IMR-90 (cell line): ENCODE results near the gene DLL4. TPM values are rescaled to one million over a fixed set of nuclear protein-coding genes. Genes with fewer than 3 reads are reported as not detected.

Experiments
- ATAC-seq: fragments of 200-7000 bp; cut with Tn5 transposase; 2 replicates; pipeline ENCODE4 v1.9.1; 2020; ENCODE audit warnings: low read depth, mild to moderate bottlenecking, moderate library complexity
- BruUV-seq: library from RNA; stranded (reverse); fragments of 400-500 nt; replicated peaks from 2 replicates; lab custom pipeline; 2021; lab: Mats Ljungman, UMichigan
- CTCF ChIA-PET: fragments of 300-600 bp; formaldehyde crosslinking; extraction: SDS; loops from one replicate; lab custom pipeline; 2021; ENCODE audit warnings: antibody characterized with exemption; lab: Yijun Ruan, JAX
- POLR2A ChIA-PET: fragments of 300-600 bp; sonication (Branson Sonifier 250); formaldehyde crosslinking; loops from one replicate; lab custom pipeline; 2022; ENCODE audit warnings: antibody characterized with exemption; ENCODE audit not compliant: unreplicated experiment; lab: Charles Lee
- DNase-seq: peaks from one replicate; pipeline ENCODE4 v3.0.0; 2013
- H2AFZ ChIP-seq: replicated peaks from 2 replicates; pipeline ENCODE3; 2013; ENCODE audit warnings: low read length, mild to moderate bottlenecking; ENCODE audit not compliant: poor library complexity
- H2AK5ac ChIP-seq: 2 replicates; pipeline ENCODE4 v1.6.1; 2013; ENCODE audit warnings: low read depth, low read length, inconsistent platforms
- H2AK9ac ChIP-seq: replicated peaks from 2 replicates; pipeline ENCODE3; 2013; ENCODE audit warnings: mild to moderate bottlenecking, low read depth, low read length, moderate library complexity; ENCODE audit not compliant: poor library complexity
- H2BK120ac ChIP-seq: 2 replicates; pipeline ENCODE4 v1.6.1; 2013; ENCODE audit warnings: low read depth, low read length, inconsistent platforms
- H2BK15ac ChIP-seq: 3 replicates; pipeline ENCODE4 v1.6.1; 2013; ENCODE audit warnings: low read depth, low read length, inconsistent platforms
- H2BK20ac ChIP-seq: 2 replicates; pipeline ENCODE4 v1.6.1; 2013; ENCODE audit warnings: low read depth, mild to moderate bottlenecking, inconsistent platforms, low read length, moderate library complexity
- H2BK5ac ChIP-seq: 2 replicates; pipeline ENCODE4 v1.6.1; 2013; ENCODE audit warnings: mild to moderate bottlenecking, low read depth, low read length, inconsistent platforms; ENCODE audit not compliant: poor library complexity, severe bottlenecking
- H3K14ac ChIP-seq: replicated peaks from 2 replicates; pipeline ENCODE4 v1.6.1; 2013; ENCODE audit warnings: low read depth, low read length, inconsistent platforms
- H3K18ac ChIP-seq: 2 replicates; pipeline ENCODE4 v1.6.1; 2013; ENCODE audit warnings: low read depth, low read length, control low read depth
- H3K23ac ChIP-seq: 2 replicates; pipeline ENCODE4 v1.6.1; 2013; ENCODE audit warnings: low read depth, low read length, inconsistent platforms
- H3K27ac ChIP-seq: 2 replicates; pipeline ENCODE4 v1.5.1; 2013; ENCODE audit warnings: mild to moderate bottlenecking, control low read depth, low read length; ENCODE audit not compliant: insufficient read depth
- H3K27me3 ChIP-seq: 2 replicates; pipeline ENCODE4 v1.6.1; 2013; ENCODE audit warnings: low read length; ENCODE audit not compliant: control insufficient read depth, insufficient read depth
- H3K36me3 ChIP-seq: 2 replicates; pipeline ENCODE4 v1.6.1; 2013; ENCODE audit warnings: low read length, mixed read lengths; ENCODE audit not compliant: control insufficient read depth, insufficient read depth
- H3K4ac ChIP-seq: 2 replicates; pipeline ENCODE4 v1.6.1; 2013; ENCODE audit warnings: low read depth, low read length, inconsistent platforms
- H3K4me1 ChIP-seq: 2 replicates; pipeline ENCODE4 v1.6.1; 2013; ENCODE audit warnings: low read length, mixed read lengths; ENCODE audit not compliant: control insufficient read depth, insufficient read depth
- H3K4me2 ChIP-seq: 2 replicates; pipeline ENCODE4 v1.6.1; 2013; ENCODE audit warnings: low read depth, mild to moderate bottlenecking, control low read depth, low read length, moderate library complexity
- H3K4me3 ChIP-seq: 2 replicates; pipeline ENCODE4 v1.5.1; 2013; ENCODE audit warnings: low read depth, mild to moderate bottlenecking, control low read depth, low read length, moderate library complexity; ENCODE audit not compliant: insufficient read depth
- H3K56ac ChIP-seq: 2 replicates; pipeline ENCODE4 v1.6.1; 2013; ENCODE audit warnings: low read length, inconsistent platforms; ENCODE audit not compliant: insufficient read depth; ENCODE audit errors: extremely low read depth
- H3K79me1 ChIP-seq, 2 experiments: 2 replicates each; pipeline ENCODE4 v1.6.1; 2013; ENCODE audit warnings: low read length in 2 of 2, inconsistent platforms in 1 of 2, low read depth in 1 of 2
- H3K9ac ChIP-seq: 2 replicates; pipeline ENCODE4 v1.6.1; 2013; ENCODE audit warnings: low read depth, low read length, control low read depth
- H3K9me1 ChIP-seq: 2 replicates; pipeline ENCODE4 v1.6.1; 2013; ENCODE audit warnings: low read length, inconsistent platforms; ENCODE audit not compliant: insufficient read depth
- H3K9me3 ChIP-seq: 2 replicates; pipeline ENCODE4 v1.6.1; 2013; ENCODE audit warnings: low read length; ENCODE audit not compliant: control insufficient read depth, insufficient read depth
- H4K20me1 ChIP-seq: 2 replicates; pipeline ENCODE4 v1.6.1; 2013; ENCODE audit warnings: low read length, inconsistent platforms; ENCODE audit not compliant: insufficient read depth
- H4K5ac ChIP-seq: 2 replicates; pipeline ENCODE4 v1.6.1; 2013; ENCODE audit warnings: mild to moderate bottlenecking, low read depth, low read length, control low read depth
- H4K8ac ChIP-seq, 2 experiments: 2 replicates each; pipeline ENCODE4 v1.6.1; 2013; ENCODE audit warnings: low read depth in 2 of 2, low read length in 2 of 2, control low read depth in 1 of 2, inconsistent platforms in 1 of 2
- H4K91ac ChIP-seq: 2 replicates; pipeline ENCODE4 v1.6.1; 2013; ENCODE audit warnings: low read depth, low read length, inconsistent platforms; ENCODE audit not compliant: insufficient read depth
- BHLHE40 ChIP-seq: fragments of 150-350 bp; IDR thresholded peaks from 2 replicates; pipeline ENCODE4 v1.6.1; 2016; ENCODE audit warnings: mild to moderate bottlenecking, low read depth, low read length
- CEBPB ChIP-seq: IDR thresholded peaks from 2 replicates; pipeline ENCODE4 v1.6.1; 2012; ENCODE audit warnings: low read depth, low read length, improper control_type of control experiment
- CHD1 ChIP-seq: IDR thresholded peaks from 2 replicates; pipeline ENCODE4 v1.6.1; 2012; ENCODE audit warnings: low read depth, low read length, improper control_type of control experiment
- FOS ChIP-seq: fragments of 150-350 bp; IDR thresholded peaks from 2 replicates; pipeline ENCODE4 v1.6.1; 2016; ENCODE audit warnings: low read depth, low read length
- MAFK ChIP-seq: IDR thresholded peaks from 2 replicates; pipeline ENCODE4 v1.6.1; 2012; ENCODE audit warnings: low read depth, low read length, improper control_type of control experiment
- MAZ ChIP-seq: IDR thresholded peaks from 2 replicates; pipeline ENCODE4 v1.6.1; 2012; ENCODE audit warnings: low read depth, mild to moderate bottlenecking, low read length, improper control_type of control experiment, moderate library complexity, borderline replicate concordance
- MXI1 ChIP-seq: IDR thresholded peaks from 2 replicates; pipeline ENCODE4 v1.6.1; 2012; ENCODE audit warnings: low read depth, mild to moderate bottlenecking, low read length, moderate library complexity, borderline replicate concordance
- NFE2L2 ChIP-seq: fragments of 150-350 bp; IDR thresholded peaks from 2 replicates; pipeline ENCODE4 v1.6.1; 2016; ENCODE audit warnings: low read depth, mild to moderate bottlenecking, low read length
- POLR2A ChIP-seq: IDR thresholded peaks from 2 replicates; pipeline ENCODE4 v1.6.1; 2012; ENCODE audit warnings: mild to moderate bottlenecking, low read depth, low read length
- RAD21 ChIP-seq: IDR thresholded peaks from 2 replicates; pipeline ENCODE4 v1.6.1; 2012; ENCODE audit warnings: low read length, improper control_type of control experiment
- RCOR1 ChIP-seq: IDR thresholded peaks from 2 replicates; pipeline ENCODE4 v1.6.1; 2012; ENCODE audit warnings: mild to moderate bottlenecking, low read length, improper control_type of control experiment; ENCODE audit not compliant: insufficient replicate concordance
- RFX5 ChIP-seq: IDR thresholded peaks from 2 replicates; pipeline ENCODE4 v1.8.0; 2012; ENCODE audit warnings: low read depth, mild to moderate bottlenecking, low read length, moderate library complexity
- SMC3 ChIP-seq: fragments of 150-350 bp; IDR thresholded peaks from 2 replicates; pipeline ENCODE4 v1.6.1; 2016; ENCODE audit warnings: low read depth, mild to moderate bottlenecking, antibody characterized with exemption, low read length, moderate library complexity
- WGBS, 2 experiments: methylation state at CpG; one replicate each; pipeline versions ENCODE4 v1.1.5 to v1.1.7; 2013; ENCODE audit warnings: missing lambda C conversion rate in 2 of 2; ENCODE audit not compliant: insufficient read length in 1 of 2; ENCODE audit errors: extremely low coverage in 2 of 2; 5-methylcytosine and 5-hydroxymethylcytosine counted together
- dilution Hi-C: fragments of 300-500 bp; cut with HindIII; formaldehyde crosslinking; loops from one replicate; pipeline ENCODE4 v1.14.3; 2018; ENCODE audit warnings: low sequenced_read_pairs; ENCODE audit not compliant: unreplicated experiment
- in situ Hi-C: fragments of 300-500 bp; cut with MboI; formaldehyde crosslinking; loops from 3 replicates; pipeline ENCODE4 v1.14.3; 2019; ENCODE audit warnings: low sequenced_read_pairs, inconsistent platforms, mixed read lengths
- intact Hi-C: fragments of 100-400 bp; cut with micrococcal nuclease; formaldehyde crosslinking; loops from 2 replicates; pipeline ENCODE4 v1.10.0; 2022
- polyA plus RNA-seq, 3 experiments: library from polyadenylated mRNA; depleted of rRNA; stranded (reverse); fragments of >200 nt; gene quantifications; 2 replicates each; pipeline ENCODE4 v1.2.3, GENCODE V29; 2012; ENCODE audit warnings: low replicate concordance in 1 of 3
- total RNA-seq: library from RNA; depleted of rRNA; stranded (reverse); fragments of >200 nt; gene quantifications from 2 replicates; pipeline ENCODE4 v1.2.3, GENCODE V29; 2012
- TF ChIP-seq, protein P1 (sequence below): fragments of 150-350 bp; IDR thresholded peaks from 2 replicates; pipeline ENCODE4 v1.6.1; 2017; ENCODE audit warnings: mild to moderate bottlenecking, antibody characterized with exemption, low read length, low read depth
- TF ChIP-seq, protein P2 (sequence below): fragments of 150-350 bp; IDR thresholded peaks from 2 replicates; pipeline ENCODE4 v1.6.1; 2016; ENCODE audit warnings: low read depth, mild to moderate bottlenecking, low read length, moderate library complexity, borderline replicate concordance

The DLL4 gene
- total and polyA plus RNA-seq, 2 of the 4 experiments (the other 2 are of a cell fraction), result 1.8 to 3.4 TPM

DNA sequence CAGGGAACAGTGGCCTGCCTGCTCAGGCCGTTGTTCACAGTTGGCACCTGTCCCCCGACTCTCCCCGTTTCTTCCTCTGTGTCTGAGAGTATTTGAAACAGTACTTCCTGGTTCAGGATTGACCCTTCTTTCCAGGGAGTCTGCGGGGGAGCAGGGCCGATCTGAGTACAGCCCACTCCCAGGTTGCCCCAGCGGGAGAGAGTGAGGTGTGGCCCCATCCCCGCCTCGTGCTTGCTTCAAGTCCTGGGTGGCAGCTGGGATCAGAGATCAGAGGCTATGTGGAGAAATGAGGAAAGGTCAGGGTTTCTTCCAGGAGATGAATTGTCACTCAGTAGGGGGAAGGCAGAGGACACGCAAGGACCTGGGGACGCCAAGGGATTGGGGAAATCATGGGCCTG, 6.5 kb upstream of the DLL4 start:
- H4K8ac ChIP-seq, result no peak overlapping the region
- no peak overlapping the region for H3K4me2 ChIP-seq
- H3K9me1 ChIP-seq, result no peaks in the 10 kb centered on the region
- DNase-seq, result no peak
- H2BK15ac ChIP-seq, result no peak overlapping the region
- no peak overlapping the region for H3K18ac ChIP-seq
- no peak overlapping the region for H3K56ac ChIP-seq
- H2AK5ac ChIP-seq, result no peak overlapping the region
- no peaks in the 10 kb centered on the region for H4K20me1 ChIP-seq
- no peak overlapping the region for H3K4me3 ChIP-seq
- TF ChIP-seq, protein P1, sequence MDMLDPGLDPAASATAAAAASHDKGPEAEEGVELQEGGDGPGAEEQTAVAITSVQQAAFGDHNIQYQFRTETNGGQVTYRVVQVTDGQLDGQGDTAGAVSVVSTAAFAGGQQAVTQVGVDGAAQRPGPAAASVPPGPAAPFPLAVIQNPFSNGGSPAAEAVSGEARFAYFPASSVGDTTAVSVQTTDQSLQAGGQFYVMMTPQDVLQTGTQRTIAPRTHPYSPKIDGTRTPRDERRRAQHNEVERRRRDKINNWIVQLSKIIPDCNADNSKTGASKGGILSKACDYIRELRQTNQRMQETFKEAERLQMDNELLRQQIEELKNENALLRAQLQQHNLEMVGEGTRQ, result no peak
- TF ChIP-seq RAD21 (no peak), CHD1 (no peak), MXI1 (no peak), MAZ (no peak), FOS (no peak), MAFK (no peak), NFE2L2 (no peak), SMC3 (no peak), BHLHE40 (no peak), RCOR1 (no peak), RFX5 (no peak), POLR2A (no peak), CEBPB (no peak)
- TF ChIP-seq, protein P2, sequence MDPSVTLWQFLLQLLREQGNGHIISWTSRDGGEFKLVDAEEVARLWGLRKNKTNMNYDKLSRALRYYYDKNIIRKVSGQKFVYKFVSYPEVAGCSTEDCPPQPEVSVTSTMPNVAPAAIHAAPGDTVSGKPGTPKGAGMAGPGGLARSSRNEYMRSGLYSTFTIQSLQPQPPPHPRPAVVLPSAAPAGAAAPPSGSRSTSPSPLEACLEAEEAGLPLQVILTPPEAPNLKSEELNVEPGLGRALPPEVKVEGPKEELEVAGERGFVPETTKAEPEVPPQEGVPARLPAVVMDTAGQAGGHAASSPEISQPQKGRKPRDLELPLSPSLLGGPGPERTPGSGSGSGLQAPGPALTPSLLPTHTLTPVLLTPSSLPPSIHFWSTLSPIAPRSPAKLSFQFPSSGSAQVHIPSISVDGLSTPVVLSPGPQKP, result no peak
- H3K4me1 ChIP-seq, result peaks cover 5% of the 10 kb centered on the region; the same call in 1 of the 2 replicates
- H3K27ac ChIP-seq, result no peak overlapping the region
- H3K14ac ChIP-seq, result no peak overlapping the region
- no peak overlapping the region for H2BK20ac ChIP-seq
- H2BK5ac ChIP-seq, result no peak overlapping the region
- dilution Hi-C loops (no loop called here), intact Hi-C loops (no loop called here), in situ Hi-C loops (no loop called here)
- H3K23ac ChIP-seq, result no peak overlapping the region
- no peak overlapping the region for H3K4ac ChIP-seq
- H4K91ac ChIP-seq, result no peak overlapping the region
- no peaks in the 10 kb centered on the region for H3K79me1 ChIP-seq
- H3K36me3 ChIP-seq, result no peaks in the 10 kb centered on the region
- no peaks in the 10 kb centered on the region for H3K9me3 ChIP-seq
- H3K27me3 ChIP-seq, result peaks cover 20% of the 10 kb centered on the region
- no peak overlapping the region for H3K9ac ChIP-seq
- no peak overlapping the region for H4K5ac ChIP-seq
- no peak overlapping the region for H2BK120ac ChIP-seq
- ATAC-seq, result no peak
- CTCF ChIA-PET, result interaction anchor here (0.6 kb wide), 1 partner anchor 122 kb away, joined by 4 read pairs; no protein-coding TSS in a partner anchor
- BruUV-seq, result no TSS peak
- H2AFZ ChIP-seq, result no peak overlapping the region
- POLR2A ChIA-PET, result no interaction called here
- 67% methylated on average over 6 of the region's 10 CpGs; no CpG with 5 or more reads in 1 of the 2 experiments for WGBS, 2 experiments
- H2AK9ac ChIP-seq, result no peak overlapping the region
